Gastroesophageal sphincter (tissue), 4 donors: ENCODE results near the gene ZNF280B. TPM values are rescaled to one million over a fixed set of nuclear protein-coding genes. Genes with fewer than 3 reads are reported as not detected.

ENCODE experiments used
- ATAC-seq: fragments of 150-250 bp; one replicate; pipeline ENCODE4 v1.9.1; 2016; ENCODE audit warnings: mild to moderate bottlenecking, moderate library complexity
- H3K27ac ChIP-seq, 4 donors: fragments of 200-600 bp; sonication (generic) in 3 of 4; 1 replicate in 3 of 4; 2 replicates in 1 of 4; pipeline ENCODE4 v1.5.1; 2016 to 2019
- H3K27me3 ChIP-seq: fragments of 200-600 bp; sonication (generic); one replicate; pipeline ENCODE4 v1.5.1; 2019
- H3K36me3 ChIP-seq, 2 donors: fragments of 200-600 bp; sonication (generic); one replicate each; pipeline ENCODE4 v1.5.1; 2019; ENCODE audit warnings: control low read depth in 1 of 2
- H3K4me1 ChIP-seq, 3 donors: fragments of 200-600 bp; sonication (generic); 1 replicate in 2 of 3; 2 replicates in 1 of 3; pipeline ENCODE4 v1.5.1; 2016 to 2019; ENCODE audit warnings: control low read depth in 2 of 3
- H3K4me3 ChIP-seq, 2 donors: fragments of 200-600 bp; sonication (generic); one replicate each; pipeline ENCODE4 v1.5.1; 2019; ENCODE audit warnings: mild to moderate bottlenecking in 1 of 2, moderate library complexity in 1 of 2
- H3K9me3 ChIP-seq, 3 donors: fragments of 200-600 bp; sonication (generic); one replicate each; pipeline ENCODE4 v1.5.1; 2017 to 2019; ENCODE audit warnings: control low read depth in 2 of 3
- EP300 ChIP-seq: sonication (generic); formaldehyde crosslinking; IDR thresholded peaks from one replicate; pipeline ENCODE4 v1.6.1; 2017; ENCODE audit warnings: antibody characterized with exemption, mild to moderate bottlenecking
- POLR2A ChIP-seq, 2 donors: fragments of 450-650 bp; IDR thresholded peaks; one replicate each; pipeline ENCODE4 v1.6.1; 2017; ENCODE audit warnings: antibody characterized with exemption in 2 of 2, mild to moderate bottlenecking in 2 of 2, moderate library complexity in 1 of 2
- POLR2AphosphoS5 ChIP-seq: sonication (generic); formaldehyde crosslinking; IDR thresholded peaks from one replicate; pipeline ENCODE4 v1.6.1; 2017; ENCODE audit warnings: antibody characterized with exemption
- WGBS, 2 donors: methylation state at CpG; one replicate each; pipeline ENCODE4 v1.1.5; 2018; ENCODE audit warnings: low coverage in 1 of 2; 5-methylcytosine and 5-hydroxymethylcytosine counted together
- total RNA-seq, 4 donors: library from RNA; depleted of rRNA; stranded (reverse); fragments of >200 nt; gene quantifications; one replicate each; pipeline ENCODE4 v1.1.0, GENCODE V29; 2016
- TF ChIP-seq, protein P1 (sequence below), 4 experiments: fragments of 200-600 bp in 2 of 4; fragments of 450-650 bp in 2 of 4; sonication (generic) in 1 of 4; IDR thresholded peaks; one replicate each; pipeline ENCODE4 v1.5.1; 2017 to 2019; ENCODE audit warnings: antibody characterized with exemption in 4 of 4, mild to moderate bottlenecking in 2 of 4, moderate library complexity in 2 of 4

Gene ZNF280B
- total RNA-seq, 4 donors from 2014 or later: 0.16 to 1.1 (median 0.44) TPM

DNA sequence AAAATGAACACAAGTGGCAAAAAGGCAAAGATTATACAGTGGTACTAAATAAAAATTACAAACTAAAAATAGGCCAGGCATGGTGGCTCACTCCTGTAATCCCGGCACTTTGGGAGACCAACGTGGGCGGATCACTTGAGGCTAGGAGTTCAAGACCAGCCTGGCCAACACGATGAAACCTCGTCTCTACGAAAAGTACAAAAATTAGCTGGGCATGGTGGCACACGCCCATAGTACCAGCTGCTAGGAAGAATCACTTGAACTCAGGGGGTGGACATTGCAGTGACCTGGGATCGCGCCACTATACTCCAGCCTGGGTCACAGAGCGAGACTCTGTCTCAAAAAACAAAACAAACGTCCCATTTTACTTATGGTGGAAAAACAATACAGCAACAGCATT is 24.5 kb downstream of the ZNF280B start:
- WGBS, 2 donors: 90 to 96% methylated on average over 10 of the region's 11 CpGs
- TF ChIP-seq POLR2A (IDR thresholded peaks at IDR 0.05) (no peak), POLR2AphosphoS5 (no peak), EP300 (no peak)
- TF ChIP-seq, protein P1, sequence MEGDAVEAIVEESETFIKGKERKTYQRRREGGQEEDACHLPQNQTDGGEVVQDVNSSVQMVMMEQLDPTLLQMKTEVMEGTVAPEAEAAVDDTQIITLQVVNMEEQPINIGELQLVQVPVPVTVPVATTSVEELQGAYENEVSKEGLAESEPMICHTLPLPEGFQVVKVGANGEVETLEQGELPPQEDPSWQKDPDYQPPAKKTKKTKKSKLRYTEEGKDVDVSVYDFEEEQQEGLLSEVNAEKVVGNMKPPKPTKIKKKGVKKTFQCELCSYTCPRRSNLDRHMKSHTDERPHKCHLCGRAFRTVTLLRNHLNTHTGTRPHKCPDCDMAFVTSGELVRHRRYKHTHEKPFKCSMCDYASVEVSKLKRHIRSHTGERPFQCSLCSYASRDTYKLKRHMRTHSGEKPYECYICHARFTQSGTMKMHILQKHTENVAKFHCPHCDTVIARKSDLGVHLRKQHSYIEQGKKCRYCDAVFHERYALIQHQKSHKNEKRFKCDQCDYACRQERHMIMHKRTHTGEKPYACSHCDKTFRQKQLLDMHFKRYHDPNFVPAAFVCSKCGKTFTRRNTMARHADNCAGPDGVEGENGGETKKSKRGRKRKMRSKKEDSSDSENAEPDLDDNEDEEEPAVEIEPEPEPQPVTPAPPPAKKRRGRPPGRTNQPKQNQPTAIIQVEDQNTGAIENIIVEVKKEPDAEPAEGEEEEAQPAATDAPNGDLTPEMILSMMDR (IDR thresholded peaks at IDR 0.05): no peak
- Histone ChIP-seq H3K4me3 (no peak overlapping the region), H3K9me3 (no peaks in the 10 kb centered on the region), H3K36me3 (no peaks in the 10 kb centered on the region), H3K4me1 (no peaks in the 10 kb centered on the region), H3K27me3 (no peaks in the 10 kb centered on the region), H3K27ac (no peak overlapping the region)
- no peak for ATAC-seq

DNA sequence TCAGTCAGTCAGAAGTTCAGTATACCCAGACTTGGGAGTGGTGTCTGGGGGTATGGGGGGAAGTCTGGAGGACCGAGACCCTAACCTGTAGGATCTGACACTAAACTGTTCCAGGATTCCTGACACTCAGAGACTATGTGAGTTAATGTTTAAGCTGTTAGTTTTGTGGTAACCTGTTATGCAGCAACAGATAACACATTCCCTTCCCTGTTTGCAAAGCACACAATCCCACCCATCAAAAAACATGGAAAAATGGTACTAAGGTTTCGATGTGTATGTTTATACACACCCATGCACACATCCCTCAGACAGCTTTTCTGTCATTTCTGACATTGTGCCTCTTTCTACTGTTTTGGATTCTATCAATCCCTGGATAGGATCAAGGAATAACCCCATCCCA is 27.6 kb downstream of the ZNF280B start:
- H3K27me3 ChIP-seq: no peaks in the 10 kb centered on the region
- no peak for ATAC-seq
- H3K4me1 ChIP-seq: no peaks in the 10 kb centered on the region
- H3K27ac ChIP-seq: no peak overlapping the region
- H3K9me3 ChIP-seq: no peaks in the 10 kb centered on the region
- H3K36me3 ChIP-seq: no peaks in the 10 kb centered on the region
- WGBS, 2 donors: 89 to 91% methylated on average over 1 to 2 of the region's 2 CpGs
- TF ChIP-seq POLR2A (IDR thresholded peaks at IDR 0.05) (no peak), POLR2AphosphoS5 (no peak)
- H3K4me3 ChIP-seq: no peak overlapping the region

DNA sequence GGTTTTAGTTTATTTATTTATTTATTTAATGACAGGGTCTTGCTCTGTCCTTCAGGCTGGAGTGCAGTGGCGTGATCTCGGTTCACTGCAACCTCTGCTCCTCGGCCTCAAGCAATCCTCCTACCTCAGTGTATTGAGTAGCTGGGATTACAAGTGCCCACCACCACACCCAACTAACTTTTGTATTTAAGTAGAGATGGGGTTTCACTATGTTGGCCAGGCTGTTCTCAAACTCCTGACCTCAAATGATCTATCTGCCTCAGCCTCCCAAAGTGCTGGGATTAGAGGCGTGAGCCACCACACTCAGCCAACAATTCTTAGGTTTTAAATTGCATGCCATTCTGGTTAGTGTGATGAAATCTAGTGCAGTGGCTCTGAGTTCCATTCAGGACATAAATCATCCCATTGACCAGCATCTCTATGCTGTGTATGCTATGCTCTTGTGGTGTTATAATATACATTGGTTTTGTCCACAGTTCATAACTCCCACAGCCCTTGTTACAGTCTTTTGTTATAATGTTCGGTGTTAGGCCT is 28.5 kb downstream of the ZNF280B start:
- Histone ChIP-seq H3K36me3 (no peaks in the 10 kb centered on the region), H3K27me3 (no peaks in the 10 kb centered on the region), H3K27ac (no peak overlapping the region), H3K4me3 (no peak overlapping the region), H3K4me1 (no peaks in the 10 kb centered on the region), H3K9me3 (no peaks in the 10 kb centered on the region)
- 88 to 97% methylated on average over 4 to 5 of the region's 5 CpGs for WGBS, 2 donors
- TF ChIP-seq POLR2A (IDR thresholded peaks at IDR 0.05): no peak
- TF ChIP-seq, protein P1 (IDR thresholded peaks at IDR 0.05): no peak
- no peak for TF ChIP-seq POLR2AphosphoS5
- no peak for TF ChIP-seq EP300
- no peak for ATAC-seq

DNA sequence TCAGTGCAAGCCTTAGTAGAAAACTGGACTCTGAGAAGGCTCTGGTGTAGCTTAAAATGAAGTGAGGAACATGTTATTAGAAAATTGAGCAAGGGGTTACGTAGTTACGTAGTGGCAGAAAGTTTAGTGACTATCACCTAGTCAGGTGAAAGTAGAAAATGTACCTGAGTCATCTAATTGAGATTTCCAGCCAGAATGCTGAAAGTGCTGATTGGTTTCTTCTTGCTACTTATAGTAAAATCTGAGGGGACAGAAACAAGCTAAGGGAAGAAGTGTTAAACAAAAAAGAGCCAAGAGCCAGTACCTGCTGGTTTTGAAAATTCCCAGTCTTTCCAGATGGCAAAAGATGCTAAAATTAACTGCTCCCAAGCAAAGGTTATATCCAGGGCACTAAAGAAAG is 29.4 kb downstream of the ZNF280B start:
- TF ChIP-seq POLR2AphosphoS5: no peak
- no peak for TF ChIP-seq EP300
- TF ChIP-seq, protein P1 (IDR thresholded peaks at IDR 0.05): no peak
- no peak for TF ChIP-seq POLR2A (IDR thresholded peaks at IDR 0.05)
- no peaks in the 10 kb centered on the region for H3K36me3 ChIP-seq
- no peak overlapping the region for H3K4me3 ChIP-seq
- no peaks in the 10 kb centered on the region for H3K4me1 ChIP-seq
- no peak overlapping the region for H3K27ac ChIP-seq
- ATAC-seq: no peak
- 84 to 93% methylated on average over 2 of the region's 2 CpGs for WGBS, 2 donors
- no peaks in the 10 kb centered on the region for H3K27me3 ChIP-seq
- no peaks in the 10 kb centered on the region for H3K9me3 ChIP-seq

DNA sequence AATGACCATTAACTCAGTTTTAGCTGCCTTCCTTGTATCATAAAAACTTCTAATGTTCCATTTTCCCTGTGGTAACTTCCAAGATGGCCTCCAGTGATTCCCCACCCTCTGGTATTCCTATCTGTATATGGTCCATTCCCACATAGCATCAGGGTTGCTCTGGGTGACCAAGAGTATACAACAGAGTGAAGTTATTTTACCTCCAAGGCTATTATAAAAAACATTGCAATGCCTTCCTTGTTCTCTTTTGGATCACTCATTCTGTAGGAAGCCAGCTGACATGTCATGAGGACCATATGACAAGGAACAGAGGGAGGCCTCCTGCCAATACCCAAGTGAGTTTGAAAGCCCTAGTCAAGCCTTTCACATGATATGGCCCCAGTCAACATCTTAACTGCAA is 30.1 kb downstream of the ZNF280B start:
- Histone ChIP-seq H3K9me3 (no peaks in the 10 kb centered on the region), H3K27me3 (no peaks in the 10 kb centered on the region), H3K27ac (no peak overlapping the region), H3K4me3 (no peak overlapping the region), H3K36me3 (no peaks in the 10 kb centered on the region), H3K4me1 (no peaks in the 10 kb centered on the region)
- TF ChIP-seq POLR2AphosphoS5 (no peak), EP300 (no peak), POLR2A (IDR thresholded peaks at IDR 0.05) (no peak)
- TF ChIP-seq, protein P1 (IDR thresholded peaks at IDR 0.05): no peak
- ATAC-seq: no peak
